ENCODE measurements around the gene PPT2. TPM values are rescaled to one million over a fixed set of nuclear protein-coding genes. Genes with fewer than 3 reads are reported as not detected.
"Not testable (repeated sequence)": the region's sequence is repeated elsewhere in the genome, so short reads cannot be mapped to it uniquely, and the experiment has no call there.

PPT2 gene
- polyA plus RNA-seq, 2 donors, result 20.7 to 21.6 TPM

DNA sequence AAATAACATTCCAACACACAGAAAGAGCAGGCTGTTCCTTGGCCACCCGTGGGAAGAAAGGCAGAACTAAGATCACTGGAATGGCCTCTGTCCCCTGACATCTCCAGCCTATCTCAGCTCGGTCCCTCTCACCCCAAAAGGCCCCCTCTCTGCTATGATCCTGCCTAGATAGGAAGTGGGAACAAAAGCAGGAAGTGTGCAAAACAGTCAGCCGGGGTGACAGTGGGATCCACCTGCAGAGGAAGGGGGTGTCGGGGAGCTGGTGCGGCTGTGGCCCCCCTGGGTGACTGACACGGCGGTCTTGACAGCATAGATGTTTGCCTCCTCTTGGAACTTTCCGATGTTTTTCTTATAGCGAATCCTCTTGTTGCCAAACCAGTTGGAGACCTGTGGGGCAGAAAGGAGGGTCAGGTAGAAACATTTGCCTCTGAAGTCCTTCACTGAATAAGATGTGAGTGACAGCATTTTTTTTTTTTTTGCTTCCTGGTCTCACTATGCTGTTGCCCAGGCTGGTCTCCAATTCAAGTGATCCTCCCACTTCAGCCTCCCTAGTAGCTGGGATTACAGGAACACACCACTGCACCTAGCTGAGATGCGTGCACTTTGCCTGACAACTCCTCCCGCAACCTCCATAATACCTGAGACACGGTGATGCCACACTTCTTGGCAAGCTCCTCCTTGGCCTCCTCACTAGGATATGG is 33.2 kb downstream of the PPT2 start:
- no peaks in the 10 kb centered on the region for H3K9me3 ChIP-seq (ENCODE audit: control insufficient read depth in 2 of 2, insufficient read depth in 1 of 2, low read depth in 1 of 2, low read length in 1 of 2)
- H3K27ac ChIP-seq (ENCODE audit: low read depth in 2 of 2, low read length in 1 of 2), result peak overlapping the region; percentile 37 to 79
- no peak overlapping the region for H3K4me3 ChIP-seq (ENCODE audit: low read depth in 1 of 2, low read length in 2 of 2)
- H3K27me3 ChIP-seq (ENCODE audit: control insufficient read depth in 1 of 2, insufficient read depth in 2 of 2, low read length in 2 of 2), result no peaks in the 10 kb centered on the region
- peaks cover 8 to 12% of the 10 kb centered on the region in 2 donors for H3K36me3 ChIP-seq (ENCODE audit: control insufficient read depth in 2 of 2, insufficient read depth in 2 of 2, low read length in 1 of 2)
- 60 to 67% methylated on average over 12 of the region's 12 CpGs for WGBS, 2 donors
- peaks cover 4 to 5% of the 10 kb centered on the region in 2 donors for H3K4me1 ChIP-seq (ENCODE audit: control insufficient read depth in 2 of 2, insufficient read depth in 2 of 2, low read length in 1 of 2)

DNA sequence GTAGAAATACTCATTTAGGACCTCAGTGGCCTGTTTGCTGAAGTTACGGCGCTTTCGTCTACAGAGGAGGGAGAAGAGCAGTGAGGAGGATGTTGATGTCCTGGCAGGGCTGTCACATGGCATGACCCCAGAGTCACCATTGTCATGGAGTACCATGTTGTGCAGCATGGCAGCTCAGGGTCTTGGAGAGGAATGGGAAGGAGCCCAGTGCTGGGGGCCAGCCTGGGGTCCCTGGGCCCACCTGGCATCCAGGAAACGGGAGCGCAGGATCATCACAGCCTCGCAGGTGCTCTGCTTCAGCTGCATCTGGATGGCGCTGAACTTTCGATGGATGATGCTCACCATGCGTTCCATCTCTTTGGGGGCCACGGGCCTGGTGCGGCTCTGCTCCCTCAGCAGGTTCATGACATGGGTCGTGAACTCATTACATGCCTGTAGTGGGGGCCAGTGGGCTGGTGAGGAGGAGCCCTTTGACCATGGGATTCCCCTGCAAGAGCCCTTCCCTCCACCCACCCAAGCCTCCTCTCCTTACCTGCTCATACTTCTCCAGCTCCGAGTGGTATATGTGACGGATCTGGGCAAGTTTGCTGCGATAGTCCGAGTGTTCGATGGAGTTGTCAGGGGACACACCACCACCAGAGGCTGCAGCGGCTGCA is 33.9 kb downstream of the PPT2 start:
- H3K4me1 ChIP-seq (ENCODE audit: control insufficient read depth in 2 of 2, insufficient read depth in 2 of 2, low read length in 1 of 2); H3K9me3 ChIP-seq (ENCODE audit: control insufficient read depth in 2 of 2, insufficient read depth in 1 of 2, low read depth in 1 of 2, low read length in 1 of 2); H3K27me3 ChIP-seq (ENCODE audit: control insufficient read depth in 1 of 2, insufficient read depth in 2 of 2, low read length in 2 of 2): not testable (repeated sequence)
- 67 to 80% methylated on average over 16 to 18 of the region's 18 CpGs for WGBS, 2 donors
- H3K36me3 ChIP-seq (ENCODE audit: control insufficient read depth in 2 of 2, insufficient read depth in 2 of 2, low read length in 1 of 2), result peaks cover 5 to 12% of the 10 kb centered on the region in 2 donors
- H3K4me3 ChIP-seq (ENCODE audit: low read depth in 1 of 2, low read length in 2 of 2), result peak overlapping the region in 1 of 2 donors; percentile 71
- peak overlapping the region; percentile 8 to 97 for H3K27ac ChIP-seq (ENCODE audit: low read depth in 2 of 2, low read length in 1 of 2)

- Histone ChIP-seq H3K36me3 (ENCODE audit: control insufficient read depth in 2 of 2, insufficient read depth in 2 of 2, low read length in 1 of 2) (peaks cover 0 to 12% of the 10 kb centered on the region in 2 donors), H3K27me3 (ENCODE audit: control insufficient read depth in 1 of 2, insufficient read depth in 2 of 2, low read length in 2 of 2) (no peaks in the 10 kb centered on the region), H3K4me1 (ENCODE audit: control insufficient read depth in 2 of 2, insufficient read depth in 2 of 2, low read length in 1 of 2) (peaks cover 3 to 6% of the 10 kb centered on the region in 2 donors), H3K4me3 (ENCODE audit: low read depth in 1 of 2, low read length in 2 of 2) (peak overlapping the region; percentile 56 to 71), H3K27ac (ENCODE audit: low read depth in 2 of 2, low read length in 1 of 2) (peak overlapping the region; percentile 88 to 97), H3K9me3 (ENCODE audit: control insufficient read depth in 2 of 2, insufficient read depth in 1 of 2, low read depth in 1 of 2, low read length in 1 of 2) (no peaks in the 10 kb centered on the region)
- WGBS, 2 donors, result 18 to 21% methylated on average over 11 to 13 of the region's 13 CpGs
These were observed 34.6 kb downstream of the PPT2 start for GRCh38 chr6:32188381-32189068.

- H3K4me3 ChIP-seq (ENCODE audit: low read depth in 1 of 2, low read length in 2 of 2), result peak overlapping the region; percentile 56 to 71
- H3K36me3 ChIP-seq (ENCODE audit: control insufficient read depth in 2 of 2, insufficient read depth in 2 of 2, low read length in 1 of 2), result peaks cover 0 to 12% of the 10 kb centered on the region in 2 donors
- peaks cover 3 to 6% of the 10 kb centered on the region in 2 donors for H3K4me1 ChIP-seq (ENCODE audit: control insufficient read depth in 2 of 2, insufficient read depth in 2 of 2, low read length in 1 of 2)
- 2 to 3% methylated on average over 10 of the region's 10 CpGs for WGBS, 2 donors
- no peaks in the 10 kb centered on the region for H3K9me3 ChIP-seq (ENCODE audit: control insufficient read depth in 2 of 2, insufficient read depth in 1 of 2, low read depth in 1 of 2, low read length in 1 of 2)
- H3K27ac ChIP-seq (ENCODE audit: low read depth in 2 of 2, low read length in 1 of 2), result peak overlapping the region; percentile 88 to 97
- H3K27me3 ChIP-seq (ENCODE audit: control insufficient read depth in 1 of 2, insufficient read depth in 2 of 2, low read length in 2 of 2), result no peaks in the 10 kb centered on the region
These were observed 35.3 kb downstream of the PPT2 start for GRCh38 chr6:32189069-32189741.

DNA sequence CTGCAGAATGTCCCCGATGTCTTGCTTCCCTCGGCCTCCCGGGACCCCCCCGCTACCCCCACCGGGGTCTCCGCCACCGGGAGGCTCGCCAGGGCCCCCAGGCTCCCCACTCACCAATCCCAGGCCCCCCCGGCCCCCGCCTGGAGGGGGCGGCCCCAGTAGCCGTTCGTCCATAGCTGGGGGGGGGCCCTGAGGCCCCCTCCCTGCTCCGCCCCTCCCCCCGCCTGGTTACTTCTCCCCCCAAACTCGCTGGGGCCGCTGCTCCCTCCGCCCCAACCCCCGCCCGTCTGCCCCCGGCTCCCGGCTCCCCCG is 35.8 kb downstream of the PPT2 start:
- WGBS, 2 donors, result 1 to 28% methylated on average over 8 to 23 of the region's 23 CpGs
- Histone ChIP-seq H3K4me1 (ENCODE audit: control insufficient read depth in 2 of 2, insufficient read depth in 2 of 2, low read length in 1 of 2) (peaks cover 3 to 6% of the 10 kb centered on the region in 2 donors), H3K27me3 (ENCODE audit: control insufficient read depth in 1 of 2, insufficient read depth in 2 of 2, low read length in 2 of 2) (no peaks in the 10 kb centered on the region), H3K4me3 (ENCODE audit: low read depth in 1 of 2, low read length in 2 of 2) (peak overlapping the region; percentile 56 to 71), H3K36me3 (ENCODE audit: control insufficient read depth in 2 of 2, insufficient read depth in 2 of 2, low read length in 1 of 2) (peaks cover 0 to 12% of the 10 kb centered on the region in 2 donors), H3K9me3 (ENCODE audit: control insufficient read depth in 2 of 2, insufficient read depth in 1 of 2, low read depth in 1 of 2, low read length in 1 of 2) (no peaks in the 10 kb centered on the region), H3K27ac (ENCODE audit: low read depth in 2 of 2, low read length in 1 of 2) (peak overlapping the region; percentile 88 to 97)

- peak within 1 kb of the TSS; percentile 58 to 71 for H3K4me3 ChIP-seq (ENCODE audit: low read depth in 1 of 2, low read length in 2 of 2)
- 0 to 3% methylated on average over 17 to 23 of the region's 23 CpGs for WGBS, 2 donors
- peaks cover 3 to 6% of the 10 kb centered on the region in 2 donors for H3K4me1 ChIP-seq (ENCODE audit: control insufficient read depth in 2 of 2, insufficient read depth in 2 of 2, low read length in 1 of 2)
- peak within 1 kb of the TSS; percentile 88 to 97 for H3K27ac ChIP-seq (ENCODE audit: low read depth in 2 of 2, low read length in 1 of 2)
- H3K27me3 ChIP-seq (ENCODE audit: control insufficient read depth in 1 of 2, insufficient read depth in 2 of 2, low read length in 2 of 2), result no peaks in the 10 kb centered on the region
- H3K9me3 ChIP-seq (ENCODE audit: control insufficient read depth in 2 of 2, insufficient read depth in 1 of 2, low read depth in 1 of 2, low read length in 1 of 2), result no peaks in the 10 kb centered on the region
- H3K36me3 ChIP-seq (ENCODE audit: control insufficient read depth in 2 of 2, insufficient read depth in 2 of 2, low read length in 1 of 2), result peaks cover 0 to 12% of the 10 kb centered on the region in 2 donors
These were observed 36.3 kb downstream of the PPT2 start, which contains the start of gene PBX2 for GRCh38 chr6:32190054-32190851. Gene PBX2, minus strand, starts transcription at chr6:32190202. Its CDS starts 287 bp downstream, at chr6:32189915.

GRCh38 chr6:32190911-32191677 is 37.2 kb downstream of the PPT2 start:
- peak overlapping the region in 1 of 2 donors; percentile 12 for H3K4me3 ChIP-seq (ENCODE audit: low read depth in 1 of 2, low read length in 2 of 2)
- no peaks in the 10 kb centered on the region for H3K9me3 ChIP-seq (ENCODE audit: control insufficient read depth in 2 of 2, insufficient read depth in 1 of 2, low read depth in 1 of 2, low read length in 1 of 2)
- H3K36me3 ChIP-seq (ENCODE audit: control insufficient read depth in 2 of 2, insufficient read depth in 2 of 2, low read length in 1 of 2), result peaks cover 0 to 12% of the 10 kb centered on the region in 2 donors
- H3K27me3 ChIP-seq (ENCODE audit: control insufficient read depth in 1 of 2, insufficient read depth in 2 of 2, low read length in 2 of 2), result no peaks in the 10 kb centered on the region
- peaks cover 3 to 6% of the 10 kb centered on the region in 2 donors for H3K4me1 ChIP-seq (ENCODE audit: control insufficient read depth in 2 of 2, insufficient read depth in 2 of 2, low read length in 1 of 2)
- WGBS, 2 donors, result 77 to 80% methylated on average over 8 of the region's 8 CpGs
- H3K27ac ChIP-seq (ENCODE audit: low read depth in 2 of 2, low read length in 1 of 2), result peak overlapping the region; percentile 85 to 97

DNA sequence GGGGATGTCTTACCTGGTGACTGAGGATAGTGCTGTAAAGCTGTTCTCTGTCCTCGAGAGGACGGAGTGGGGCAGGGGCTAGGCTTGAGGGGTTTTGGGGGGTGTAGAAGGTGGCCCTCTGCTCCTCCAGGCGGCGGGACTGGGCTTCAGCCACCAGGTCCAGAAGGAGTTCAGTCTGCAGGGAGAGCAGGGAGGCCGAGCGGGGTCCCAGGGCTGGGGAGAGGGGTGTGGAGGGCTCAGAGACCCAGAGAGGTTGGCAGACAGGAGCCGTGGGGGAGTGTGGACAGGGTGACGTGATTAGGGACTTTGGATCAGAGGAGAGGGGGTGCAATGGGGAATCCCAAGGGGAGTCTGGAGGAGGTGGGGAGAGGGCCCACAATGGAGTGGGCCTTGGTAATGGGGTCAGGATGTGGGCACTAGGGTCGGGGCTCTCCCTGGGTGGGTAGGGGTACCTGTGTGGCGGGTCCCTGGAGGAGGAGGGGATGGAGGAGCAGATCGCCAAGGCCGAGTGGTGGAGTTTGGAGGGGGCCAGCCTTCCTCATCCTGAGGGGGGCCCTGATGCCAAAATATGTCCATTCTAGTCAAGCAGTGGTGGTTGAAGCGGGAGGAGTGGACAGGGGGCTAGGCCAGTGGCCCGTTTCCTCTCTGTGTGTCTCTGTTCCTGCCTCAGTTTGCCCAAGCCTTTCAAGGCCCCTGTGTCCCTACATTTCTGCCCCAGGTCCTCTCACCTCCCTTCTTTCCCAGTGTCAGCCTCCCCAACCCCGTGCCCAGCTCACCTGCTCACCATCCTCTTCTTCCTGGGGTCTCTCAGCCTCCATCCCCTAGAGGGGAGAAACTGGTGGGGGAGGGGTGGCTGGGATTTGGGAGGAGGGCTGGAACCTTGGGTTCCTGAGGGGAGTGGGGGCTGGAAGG is 38.0 kb downstream of the PPT2 start:
- H3K4me1 ChIP-seq (ENCODE audit: control insufficient read depth in 2 of 2, insufficient read depth in 2 of 2, low read length in 1 of 2), result peaks cover 3 to 13% of the 10 kb centered on the region in 2 donors
- no peaks in the 10 kb centered on the region for H3K27me3 ChIP-seq (ENCODE audit: control insufficient read depth in 1 of 2, insufficient read depth in 2 of 2, low read length in 2 of 2)
- 63 to 67% methylated on average over 13 to 15 of the region's 15 CpGs for WGBS, 2 donors
- H3K9me3 ChIP-seq (ENCODE audit: control insufficient read depth in 2 of 2, insufficient read depth in 1 of 2, low read depth in 1 of 2, low read length in 1 of 2), result no peaks in the 10 kb centered on the region
- peak overlapping the region; percentile 80 to 85 for H3K27ac ChIP-seq (ENCODE audit: low read depth in 2 of 2, low read length in 1 of 2)
- H3K4me3 ChIP-seq (ENCODE audit: low read depth in 1 of 2, low read length in 2 of 2), result peak overlapping the region; percentile 12 to 42
- H3K36me3 ChIP-seq (ENCODE audit: control insufficient read depth in 2 of 2, insufficient read depth in 2 of 2, low read length in 1 of 2), result peaks cover 0 to 6% of the 10 kb centered on the region in 2 donors
